ENCODE measurements around the gene CALD1.

The CALD1 gene

DNA sequence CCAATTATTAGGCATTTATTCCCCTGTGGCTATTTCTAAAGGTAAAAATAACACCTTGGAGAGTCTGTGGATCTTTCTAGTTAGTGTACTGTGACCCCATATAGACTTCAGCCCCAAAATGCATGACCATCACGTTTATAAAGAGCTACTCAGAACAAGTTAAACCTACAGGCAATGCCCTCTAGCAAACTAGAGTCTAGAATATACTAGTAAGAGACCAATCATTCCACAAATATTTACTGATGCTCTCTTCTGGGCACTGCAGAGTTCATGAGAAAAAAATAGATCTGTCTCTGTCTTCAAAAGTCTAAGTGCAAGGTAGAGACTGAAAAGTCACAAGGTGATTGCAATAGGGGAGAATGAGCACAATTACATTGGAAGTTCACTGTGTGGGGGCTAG, 20.5 kb upstream of the CALD1 start:
- in situ Hi-C loops (cut with HindIII; ENCODE audit: low sequenced_read_pairs) = no loop called here

GRCh38 chr7:134761266-134761665, 18.2 kb upstream of the CALD1 start:
- in situ Hi-C loops (cut with HindIII; ENCODE audit: low sequenced_read_pairs) = no loop called here

DNA sequence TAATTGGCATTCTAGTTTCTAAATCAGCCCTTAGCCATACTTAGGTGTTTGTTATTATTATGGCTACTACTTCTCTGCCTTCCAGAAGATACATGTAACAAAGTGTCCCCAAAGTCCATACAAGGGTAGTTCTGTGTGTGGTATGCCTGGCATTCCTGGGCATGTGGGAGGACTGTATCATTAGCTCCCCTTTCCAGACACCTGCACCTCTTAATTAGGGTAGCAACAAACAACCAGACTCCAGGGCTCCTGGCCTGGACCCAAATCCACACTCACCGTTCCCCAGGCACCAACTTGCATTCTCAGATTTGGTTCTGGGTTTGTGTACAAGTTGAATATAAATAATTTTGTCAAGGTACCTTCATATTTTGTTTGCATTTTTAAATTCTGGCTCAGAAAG, 15.5 kb upstream of the CALD1 start:
- in situ Hi-C loops (cut with HindIII; ENCODE audit: low sequenced_read_pairs) = no loop called here

- in situ Hi-C loops (cut with HindIII; ENCODE audit: low sequenced_read_pairs) = no loop called here
Observed at GRCh38 chr7:134764365-134764764, 15.1 kb upstream of the CALD1 start.

- in situ Hi-C loops (cut with HindIII; ENCODE audit: low sequenced_read_pairs) = no loop called here
Observed at GRCh38 chr7:134766779-134767519, 12.5 kb upstream of the CALD1 start.

DNA sequence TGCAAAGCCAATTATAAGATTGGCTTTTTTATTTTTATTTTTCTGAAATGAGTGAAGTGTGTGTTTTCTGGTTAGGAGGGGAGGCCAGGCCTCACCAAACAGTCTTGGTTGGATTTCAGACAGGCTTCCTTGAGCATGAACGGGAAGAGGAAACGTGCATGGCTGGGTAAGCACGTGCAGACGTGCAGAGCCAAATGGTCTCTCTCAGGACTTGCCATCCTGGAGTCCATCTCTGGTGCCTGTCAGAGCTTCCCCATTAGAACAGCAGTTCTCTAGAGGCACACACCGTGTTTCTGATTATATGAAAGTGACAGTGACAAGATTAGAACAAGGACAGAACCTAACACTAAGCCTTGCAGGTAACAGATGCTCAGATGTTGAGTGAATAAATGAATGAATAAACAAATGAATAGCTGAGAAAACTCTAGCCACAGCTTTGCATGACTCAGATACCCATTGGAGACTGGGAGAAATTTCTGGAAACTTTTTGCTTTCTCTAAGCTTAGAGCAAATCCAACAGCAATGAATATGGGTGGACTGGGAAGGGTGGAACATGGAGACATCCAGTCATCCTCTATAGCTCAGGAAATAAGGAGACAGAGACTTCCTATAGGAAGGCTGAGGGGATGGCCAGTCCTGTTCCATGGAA, 11.8 kb upstream of the CALD1 start:
- in situ Hi-C loops (cut with HindIII; ENCODE audit: low sequenced_read_pairs) = no loop called here

- in situ Hi-C loops (cut with HindIII; ENCODE audit: low sequenced_read_pairs) = no loop called here
Observed at GRCh38 chr7:134768243-134768642, 11.2 kb upstream of the CALD1 start.

DNA sequence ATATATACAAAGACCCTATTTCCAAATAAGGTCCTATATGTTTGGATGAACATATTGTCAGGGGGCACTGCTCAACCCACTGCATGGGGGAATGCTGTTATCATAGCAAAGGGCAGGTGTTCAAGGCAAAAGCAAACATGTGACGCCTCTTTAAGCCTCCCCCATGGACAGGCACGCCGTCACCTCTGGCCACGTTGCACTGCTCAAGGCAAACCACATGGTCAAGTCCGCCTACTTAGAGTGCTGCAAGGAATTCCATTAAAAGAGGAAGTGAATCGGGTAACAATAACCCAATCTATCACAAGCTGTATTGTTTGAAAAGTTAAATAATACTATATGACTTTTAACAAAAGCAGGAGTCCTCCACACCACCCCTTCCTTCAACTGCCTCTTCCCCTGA, 8.8 kb upstream of the CALD1 start:
- in situ Hi-C loops (cut with HindIII; ENCODE audit: low sequenced_read_pairs) = no loop called here

DNA sequence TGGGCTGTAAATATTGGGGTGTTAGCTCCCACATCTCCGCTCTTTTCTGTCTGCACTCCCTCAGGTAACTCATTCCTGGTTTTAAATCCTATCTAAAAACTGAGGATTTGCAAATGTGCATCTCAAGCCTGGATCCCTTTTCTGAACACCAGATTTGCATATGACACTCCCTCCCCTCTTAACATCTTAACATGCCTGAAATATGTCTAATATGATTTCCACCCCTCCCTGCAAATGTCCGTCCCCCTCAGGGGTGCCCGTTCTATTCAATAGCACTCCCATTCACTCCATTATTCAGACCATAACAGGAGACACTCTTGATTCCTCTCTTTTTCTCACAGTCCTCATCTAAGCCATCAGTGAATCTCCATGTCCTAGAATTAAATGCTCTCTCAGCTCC, 8.3 kb upstream of the CALD1 start:
- in situ Hi-C loops (cut with HindIII; ENCODE audit: low sequenced_read_pairs) = no loop called here

DNA sequence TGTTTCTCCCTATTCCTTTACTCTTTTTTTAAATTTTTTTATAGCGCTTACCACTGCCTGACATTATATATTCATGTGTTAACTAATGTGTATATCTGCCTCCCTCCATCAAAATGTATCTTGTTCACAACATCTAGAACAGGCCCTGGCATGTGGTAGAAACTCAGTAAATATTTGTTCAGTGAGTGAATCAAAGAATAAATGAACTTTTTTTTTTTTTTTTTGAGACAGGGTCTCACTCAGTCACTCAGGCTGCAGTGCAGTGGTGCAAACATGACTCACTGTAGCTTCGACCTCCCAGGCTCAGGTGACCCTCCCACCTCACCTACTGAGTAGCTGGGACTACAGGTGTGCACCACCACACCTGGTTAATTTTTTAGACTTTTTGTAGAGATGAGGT, 7.5 kb upstream of the CALD1 start:
- in situ Hi-C loops (cut with HindIII; ENCODE audit: low sequenced_read_pairs) = no loop called here

GRCh38 chr7:134772401-134772800, 7.0 kb upstream of the CALD1 start:
- in situ Hi-C loops (cut with HindIII; ENCODE audit: low sequenced_read_pairs) = no loop called here

DNA sequence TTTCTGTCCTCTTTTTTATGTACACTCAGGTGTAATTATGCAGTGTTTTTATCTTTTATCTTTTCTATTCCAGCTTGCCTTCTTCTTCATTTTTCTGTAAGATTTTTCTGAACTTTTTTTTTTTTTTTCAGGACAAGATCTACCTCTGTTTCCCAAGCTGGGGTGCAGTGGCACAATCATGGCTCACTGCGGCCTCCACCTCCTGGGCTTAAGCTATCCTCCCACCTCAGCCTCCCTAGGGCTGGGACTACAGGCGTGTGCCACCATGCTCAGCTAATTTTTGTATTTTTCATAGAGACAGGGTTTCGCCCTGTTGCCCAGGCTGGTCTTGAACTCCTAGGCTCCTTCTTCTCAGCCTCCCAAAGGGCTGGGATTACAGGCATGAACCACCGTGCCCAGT, 6.3 kb upstream of the CALD1 start:
- in situ Hi-C loops (cut with HindIII; ENCODE audit: low sequenced_read_pairs) = no loop called here

GRCh38 chr7:134774119-134774518, 5.3 kb upstream of the CALD1 start:
- in situ Hi-C loops (cut with HindIII; ENCODE audit: low sequenced_read_pairs) = no loop called here

DNA sequence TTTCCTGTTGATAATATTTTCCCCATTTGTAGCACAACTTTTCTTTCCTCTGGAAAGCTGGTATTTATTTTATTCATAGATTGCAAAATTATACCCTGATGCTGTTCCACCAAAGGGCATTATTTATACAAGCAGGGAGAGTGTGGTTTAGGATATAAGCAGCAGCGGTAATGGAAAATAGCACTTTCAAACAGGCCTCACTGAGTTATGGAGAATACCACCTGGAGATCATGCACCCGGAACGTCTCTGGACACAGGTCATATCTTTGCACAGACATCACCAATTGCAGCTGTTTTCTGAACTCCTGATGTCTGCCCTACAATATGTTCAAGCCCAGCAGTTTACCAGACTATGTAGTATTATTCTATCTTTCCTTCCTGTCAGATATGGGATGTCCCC, 2.0 kb upstream of the CALD1 start:
- in situ Hi-C loops (cut with HindIII; ENCODE audit: low sequenced_read_pairs) = no loop called here

GRCh38 chr7:134777908-134778580, 1.4 kb upstream of the CALD1 start:
- in situ Hi-C loops (cut with HindIII; ENCODE audit: low sequenced_read_pairs) = no loop called here

- in situ Hi-C loops (cut with HindIII; ENCODE audit: low sequenced_read_pairs) = no loop called here
Observed at GRCh38 chr7:134779741-134780065, 269 bp downstream of the CALD1 start.

GRCh38 chr7:134780166-134780828, 863 bp downstream of the CALD1 start:
- in situ Hi-C loops (cut with HindIII; ENCODE audit: low sequenced_read_pairs) = no loop called here

GRCh38 chr7:134781171-134781570, 1.7 kb downstream of the CALD1 start:
- in situ Hi-C loops (cut with HindIII; ENCODE audit: low sequenced_read_pairs) = no loop called here

DNA sequence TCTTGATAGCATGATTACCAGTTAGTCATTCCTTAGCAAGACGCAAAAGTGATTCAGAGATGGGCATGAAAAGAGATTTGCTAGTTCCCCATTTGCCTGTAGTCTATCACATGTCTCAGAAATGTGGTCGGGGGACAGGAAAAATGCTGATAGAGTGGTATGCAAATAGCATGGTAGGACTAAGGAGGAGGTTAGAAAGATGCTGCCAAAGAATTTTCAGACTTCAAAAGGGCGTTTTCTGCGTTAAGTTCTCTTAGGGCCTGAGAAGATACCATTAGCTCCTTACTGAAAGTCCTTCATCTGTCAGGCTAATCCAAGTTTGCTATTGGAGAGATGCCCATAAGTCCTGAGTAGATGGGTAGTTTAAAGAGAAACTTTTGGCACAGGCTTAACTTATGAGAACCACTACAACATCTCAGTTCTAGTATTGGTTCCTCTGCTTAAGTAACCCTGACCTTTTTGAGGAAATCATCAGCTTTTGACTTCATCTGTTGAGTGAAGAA, 2.7 kb downstream of the CALD1 start:
- in situ Hi-C loops (cut with HindIII; ENCODE audit: low sequenced_read_pairs) = no loop called here

- in situ Hi-C loops (cut with HindIII; ENCODE audit: low sequenced_read_pairs) = no loop called here
Observed at GRCh38 chr7:134783294-134784069, 4.0 kb downstream of the CALD1 start.
